Ishikawa (cell line): ENCODE measurements around the gene TEKT2.

ENCODE experiments used
- CEBPB ChIP-seq: IDR thresholded peaks from 2 replicates; pipeline ENCODE4 v1.6.1; 2012
- CREB1 ChIP-seq: IDR thresholded peaks from 2 replicates; pipeline ENCODE4 v1.6.1; 2012; ENCODE audit warnings: low read depth
- EGR1 ChIP-seq: IDR thresholded peaks from 2 replicates; pipeline ENCODE4 v1.6.1; 2012
- EP300 ChIP-seq: IDR thresholded peaks from 2 replicates; pipeline ENCODE4 v1.6.1; 2012; ENCODE audit warnings: borderline replicate concordance
- FOXM1 ChIP-seq: IDR thresholded peaks from 2 replicates; pipeline ENCODE4 v1.6.1; 2012; ENCODE audit warnings: low read depth, borderline replicate concordance
- MAX ChIP-seq: IDR thresholded peaks from 2 replicates; pipeline ENCODE4 v1.6.1; 2012
- NFIC ChIP-seq: IDR thresholded peaks from 2 replicates; pipeline ENCODE4 v1.6.1; 2012
- RAD21 ChIP-seq: IDR thresholded peaks from 2 replicates; pipeline ENCODE4 v1.6.1; 2012; ENCODE audit warnings: low read depth
- REST ChIP-seq: IDR thresholded peaks from 2 replicates; pipeline ENCODE4 v1.6.1; 2012; ENCODE audit warnings: low read depth, mild to moderate bottlenecking
- TAF1 ChIP-seq: IDR thresholded peaks from 2 replicates; pipeline ENCODE4 v1.6.1; 2012; ENCODE audit warnings: low read depth, mild to moderate bottlenecking
- TCF12 ChIP-seq: IDR thresholded peaks from 2 replicates; pipeline ENCODE4 v1.6.1; 2012; ENCODE audit warnings: low read depth
- TEAD4 ChIP-seq: IDR thresholded peaks from 2 replicates; pipeline ENCODE4 v1.6.1; 2012
- USF1 ChIP-seq: IDR thresholded peaks from 2 replicates; pipeline ENCODE4 v1.6.1; 2012
- YY1 ChIP-seq: IDR thresholded peaks from 2 replicates; pipeline ENCODE4 v1.6.1; 2012; ENCODE audit warnings: low read depth
- ZBTB7A ChIP-seq: IDR thresholded peaks from 2 replicates; pipeline ENCODE4 v1.6.1; 2012; ENCODE audit warnings: low read depth

Gene TEKT2

GRCh38 chr1:36084497-36085115 lies 712 bp downstream of the TEKT2 start:
- TF ChIP-seq TAF1 (no peak), TEAD4 (no peak), YY1 (no peak), FOXM1 (no peak), REST (no peak), ZBTB7A (no peak), EP300 (no peak; the same call in 1 of the 2 replicates), CEBPB (no peak), CREB1 (no peak), NFIC (no peak), USF1 (no peak), MAX (no peak), EGR1 (no peak)

- no peak for TF ChIP-seq NFIC
These were observed 1.2 kb downstream of the TEKT2 start for GRCh38 chr1:36085126-36085525.

GRCh38 chr1:36085686-36086526 lies 2.0 kb downstream of the TEKT2 start:
- TF ChIP-seq CEBPB (no peak), FOXM1 (no peak), REST (no peak)

GRCh38 chr1:36086529-36087232 lies 2.8 kb downstream of the TEKT2 start:
- no peak for TF ChIP-seq ZBTB7A
- TF ChIP-seq FOXM1 = no peak
- TF ChIP-seq TCF12 = no peak
- no peak for TF ChIP-seq EP300
- no peak for TF ChIP-seq MAX
- no peak for TF ChIP-seq YY1
- TF ChIP-seq CREB1 = no peak
- TF ChIP-seq CEBPB = no peak
- TF ChIP-seq RAD21 = no peak

GRCh38 chr1:36087233-36088123 lies 3.6 kb downstream of the TEKT2 start:
- no peak for TF ChIP-seq EGR1
- TF ChIP-seq FOXM1 = no peak
- TF ChIP-seq NFIC = no peak
- no peak for TF ChIP-seq CREB1
- TF ChIP-seq TCF12 = no peak
- no peak for TF ChIP-seq ZBTB7A
- no peak for TF ChIP-seq TEAD4
- TF ChIP-seq TAF1 = no peak
- TF ChIP-seq CEBPB = no peak
- no peak for TF ChIP-seq USF1
- no peak for TF ChIP-seq YY1
- no peak for TF ChIP-seq MAX
- TF ChIP-seq RAD21 = no peak
- no peak for TF ChIP-seq REST
- no peak for TF ChIP-seq EP300
